ENCODE results near the gene ARPP21.

- TF ChIP-seq CTCF (IDR thresholded peaks at IDR 0.05) (no peak), POLR2A (IDR thresholded peaks at IDR 0.05) (no peak)
Measured at GRCh38 chr3:35677797-35678196, 38.5 kb downstream of the ARPP21 start.

Data from esophagus squamous epithelium (tissue), 4 donors.